Transverse colon (tissue), 4 donors: ENCODE results near the gene HSPA1L. TPM values are rescaled to one million over a fixed set of nuclear protein-coding genes. Genes with fewer than 3 reads are reported as not detected.
"Not testable (repeated sequence)": the region's sequence is repeated elsewhere in the genome, so short reads cannot be mapped to it uniquely, and the experiment has no call there.

ENCODE experiments used
- DNase-seq: peaks from one replicate; pipeline ENCODE4 v3.0.0-alpha.2; 2019
- H3K27ac ChIP-seq, 4 donors: fragments of 200-600 bp; sonication (generic); 2 replicates each; pipeline ENCODE4 v1.5.1; 2016 to 2018; ENCODE audit warnings: inconsistent platforms in 4 of 4
- H3K27me3 ChIP-seq: fragments of 200-600 bp; sonication (generic); 2 replicates; pipeline ENCODE4 v1.5.1; 2017; ENCODE audit warnings: inconsistent platforms
- H3K36me3 ChIP-seq, 4 donors: fragments of 200-600 bp; sonication (generic); 2 replicates each; pipeline ENCODE4 v1.5.1; 2017 to 2019; ENCODE audit warnings: inconsistent platforms in 4 of 4
- H3K4me1 ChIP-seq, 4 donors: fragments of 200-600 bp; sonication (generic); 2 replicates each; pipeline ENCODE4 v1.5.1; 2017 to 2020; ENCODE audit warnings: inconsistent platforms in 4 of 4
- H3K4me3 ChIP-seq, 4 donors: fragments of 200-600 bp; sonication (generic); 1 replicate in 1 of 4; 2 replicates in 3 of 4; pipeline versions ENCODE4 v1.5.1 to v1.6.1; 2017 to 2019; ENCODE audit warnings: inconsistent platforms in 4 of 4
- H3K9me3 ChIP-seq, 2 donors: fragments of 200-600 bp; sonication (generic); 2 replicates each; pipeline ENCODE4 v1.5.1; 2017 to 2019; ENCODE audit warnings: inconsistent platforms in 2 of 2
- EP300 ChIP-seq: sonication (generic); formaldehyde crosslinking; IDR thresholded peaks from one replicate; pipeline ENCODE4 v1.6.1; 2017; ENCODE audit warnings: antibody characterized with exemption, low read depth
- POLR2A ChIP-seq: fragments of 450-650 bp; IDR thresholded peaks from one replicate; pipeline ENCODE4 v1.6.1; 2016; ENCODE audit warnings: antibody characterized with exemption, mild to moderate bottlenecking, moderate library complexity
- POLR2AphosphoS5 ChIP-seq, 3 donors: sonication (generic); formaldehyde crosslinking; IDR thresholded peaks; one replicate each; pipeline ENCODE4 v1.6.1; 2016; ENCODE audit warnings: antibody characterized with exemption in 3 of 3
- WGBS, 2 donors: methylation state at CpG; one replicate each; pipeline ENCODE4 v1.1.5; 2018; ENCODE audit warnings: low coverage in 1 of 2; 5-methylcytosine and 5-hydroxymethylcytosine counted together
- in situ Hi-C, 4 donors: fragments of 200-750 bp; cut with MboI; loops; one replicate each; pipeline versions ENCODE4 v1.15.0 to v1.15.1; 2017; ENCODE audit warnings: low sequenced_read_pairs in 3 of 4, low pct_ligation_motif_present in 1 of 4, low pct_unique_long_range_greater_than_20kb in 1 of 4
- intact Hi-C: fragments of 100-400 bp; cut with DNase I; formaldehyde crosslinking; loops from one replicate; pipeline ENCODE4 v1.15.1; 2023; ENCODE audit warnings: low total_unique reads
- total RNA-seq, 4 donors: library from RNA; depleted of rRNA; stranded (reverse); fragments of >200 nt; gene quantifications; one replicate each; pipeline ENCODE4 v1.1.0, GENCODE V29; 2016
- TF ChIP-seq, protein P1 (sequence below), 5 experiments: fragments of 200-600 bp in 3 of 5; fragments of 450-650 bp in 2 of 5; sonication (generic) in 3 of 5; IDR thresholded peaks; 1 replicate in 2 of 5; 2 replicates in 3 of 5; pipeline ENCODE4 v1.5.1; 2016 to 2017; ENCODE audit warnings: antibody characterized with exemption in 5 of 5, inconsistent platforms in 3 of 5, mild to moderate bottlenecking in 2 of 5, moderate library complexity in 1 of 5

The HSPA1L gene
- total RNA-seq, 4 donors from 2014 or later: 0.64 to 0.68 TPM; not detected in 2

DNA sequence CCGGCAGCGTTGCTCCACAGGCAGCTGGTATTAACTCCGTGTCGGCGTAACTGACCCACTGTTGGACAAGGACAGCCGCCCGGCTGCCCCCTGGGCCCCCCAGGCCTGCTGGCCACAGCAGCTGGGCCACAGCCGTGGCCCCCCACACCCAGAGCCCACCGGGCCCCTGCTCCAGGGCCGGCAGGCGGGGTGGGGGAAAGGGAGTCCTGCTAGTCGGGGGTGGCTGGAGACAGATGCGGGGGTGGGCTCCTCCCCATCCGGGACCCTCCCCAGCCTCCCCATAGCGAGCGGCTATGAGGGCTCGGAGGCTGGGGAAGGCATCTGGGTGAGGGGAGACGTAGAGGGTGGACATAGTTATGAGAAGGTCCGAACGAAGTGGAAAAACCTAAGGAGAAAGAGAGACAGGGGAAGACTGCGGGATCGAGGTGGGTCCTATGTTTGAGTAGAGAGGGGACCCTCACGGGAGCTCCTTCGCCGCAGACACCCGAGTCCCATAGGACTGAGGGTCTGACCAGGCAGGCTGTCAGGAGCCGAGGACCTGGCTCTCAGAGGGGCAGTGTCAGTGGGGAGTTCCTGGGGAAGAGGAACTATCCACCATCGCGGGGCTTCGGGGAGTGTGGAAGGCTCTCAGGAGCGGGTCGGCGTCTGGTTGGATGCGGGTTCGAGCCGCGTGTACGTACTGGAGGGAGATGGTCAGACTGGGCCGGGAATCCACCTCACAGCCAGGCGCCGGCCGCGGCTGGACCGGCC, 20.0 kb downstream of the HSPA1L start:
- intact Hi-C loops: no loop called here
- in situ Hi-C loops: no loop called here

DNA sequence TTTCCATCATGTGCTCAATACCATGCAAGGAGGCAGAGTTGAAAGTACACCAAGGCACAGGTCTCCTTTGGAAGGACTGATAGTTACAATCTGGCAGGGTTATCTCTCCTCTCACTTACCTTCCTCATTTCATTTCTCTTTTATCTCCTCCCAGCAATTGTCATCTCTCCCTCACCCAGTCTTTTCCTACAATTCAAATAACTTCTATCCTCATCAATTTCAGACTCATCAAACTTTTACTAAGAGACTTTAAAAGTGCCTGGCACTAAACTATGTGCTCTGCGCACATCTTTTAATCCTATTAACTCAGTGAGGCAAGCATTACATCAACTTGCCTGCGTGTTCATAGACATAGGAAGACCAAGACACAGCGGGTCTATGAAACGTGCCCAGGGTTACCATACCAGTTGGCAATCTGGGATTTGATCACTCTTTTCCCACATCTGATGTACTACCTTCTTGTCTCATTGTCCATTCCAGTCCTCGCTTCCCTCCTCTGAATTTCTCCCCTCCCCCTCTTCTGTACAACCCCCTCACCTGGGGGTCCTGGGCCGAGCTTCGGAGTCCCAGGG, 20.7 kb downstream of the HSPA1L start:
- in situ Hi-C loops: no loop called here
- intact Hi-C loops: no loop called here
- TF ChIP-seq POLR2AphosphoS5 (IDR thresholded peaks at IDR 0.05) (no peak), POLR2A (no peak), EP300 (no peak)
- TF ChIP-seq, protein P1, sequence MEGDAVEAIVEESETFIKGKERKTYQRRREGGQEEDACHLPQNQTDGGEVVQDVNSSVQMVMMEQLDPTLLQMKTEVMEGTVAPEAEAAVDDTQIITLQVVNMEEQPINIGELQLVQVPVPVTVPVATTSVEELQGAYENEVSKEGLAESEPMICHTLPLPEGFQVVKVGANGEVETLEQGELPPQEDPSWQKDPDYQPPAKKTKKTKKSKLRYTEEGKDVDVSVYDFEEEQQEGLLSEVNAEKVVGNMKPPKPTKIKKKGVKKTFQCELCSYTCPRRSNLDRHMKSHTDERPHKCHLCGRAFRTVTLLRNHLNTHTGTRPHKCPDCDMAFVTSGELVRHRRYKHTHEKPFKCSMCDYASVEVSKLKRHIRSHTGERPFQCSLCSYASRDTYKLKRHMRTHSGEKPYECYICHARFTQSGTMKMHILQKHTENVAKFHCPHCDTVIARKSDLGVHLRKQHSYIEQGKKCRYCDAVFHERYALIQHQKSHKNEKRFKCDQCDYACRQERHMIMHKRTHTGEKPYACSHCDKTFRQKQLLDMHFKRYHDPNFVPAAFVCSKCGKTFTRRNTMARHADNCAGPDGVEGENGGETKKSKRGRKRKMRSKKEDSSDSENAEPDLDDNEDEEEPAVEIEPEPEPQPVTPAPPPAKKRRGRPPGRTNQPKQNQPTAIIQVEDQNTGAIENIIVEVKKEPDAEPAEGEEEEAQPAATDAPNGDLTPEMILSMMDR (IDR thresholded peaks at IDR 0.05): no peak
- H3K27ac ChIP-seq: peak overlapping the region; percentile 93 to 97 (median 95)
- H3K4me1 ChIP-seq: peaks cover 12 to 19% (median 15%) of the 10 kb centered on the region in 4 donors
- H3K36me3 ChIP-seq: peaks cover 0 to 7% (median 3%) of the 10 kb centered on the region in 4 donors
- no peak for DNase-seq
- no peaks in the 10 kb centered on the region for H3K27me3 ChIP-seq
- H3K4me3 ChIP-seq: peak overlapping the region; percentile 70 to 99 (median 89)
- no peaks in the 10 kb centered on the region for H3K9me3 ChIP-seq
- WGBS, 2 donors: 9 to 20% methylated on average over 1 to 7 of the region's 7 CpGs

More for the DNA sequence above, 20.0 kb downstream of the HSPA1L start:
- H3K36me3 ChIP-seq: peaks cover 0 to 7% (median 3%) of the 10 kb centered on the region in 4 donors
- H3K4me1 ChIP-seq: peaks cover 12 to 19% (median 15%) of the 10 kb centered on the region in 4 donors
- H3K27me3 ChIP-seq: no peaks in the 10 kb centered on the region
- H3K9me3 ChIP-seq: no peaks in the 10 kb centered on the region
- 0 to 1% methylated on average over 3 to 44 of the region's 44 CpGs for WGBS, 2 donors
- TF ChIP-seq, protein P1 (IDR thresholded peaks at IDR 0.05): no peak
- TF ChIP-seq POLR2AphosphoS5 (IDR thresholded peaks at IDR 0.05) (no peak), EP300 (no peak), POLR2A (no peak)
- peak overlapping the region; percentile 93 to 97 (median 95) for H3K27ac ChIP-seq
- H3K4me3 ChIP-seq: peak overlapping the region; percentile 70 to 99 (median 89)
- no peak for DNase-seq

DNA sequence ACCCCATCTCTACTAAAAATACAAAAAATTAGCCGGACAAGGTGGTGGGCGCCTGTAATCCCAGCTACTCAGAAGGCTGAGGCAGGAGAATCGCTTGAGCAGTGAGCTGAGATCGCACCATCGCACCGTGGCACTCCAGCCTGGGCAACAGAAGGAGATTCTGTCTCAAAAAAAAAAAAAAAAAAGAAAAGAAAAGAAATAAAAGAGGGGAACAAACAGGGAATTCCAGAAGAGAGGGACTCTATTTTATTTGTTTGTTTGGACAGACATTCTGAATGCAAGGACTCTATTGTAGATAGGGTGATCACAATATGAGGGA, 21.2 kb downstream of the HSPA1L start:
- H3K27me3 ChIP-seq, intact Hi-C loops, H3K4me3 ChIP-seq, DNase-seq, in situ Hi-C loops, H3K36me3 ChIP-seq, H3K9me3 ChIP-seq: not testable (repeated sequence)
- H3K4me1 ChIP-seq: peaks cover 12 to 19% (median 15%) of the 10 kb centered on the region in 4 donors
- 84% methylated on average over 6 of the region's 6 CpGs; no CpG with 5 or more reads in 1 of the 2 donors for whole genome bisulfite sequencing, 2 donors
- H3K27ac ChIP-seq: peak overlapping the region; percentile 93 to 97 (median 95)

DNA sequence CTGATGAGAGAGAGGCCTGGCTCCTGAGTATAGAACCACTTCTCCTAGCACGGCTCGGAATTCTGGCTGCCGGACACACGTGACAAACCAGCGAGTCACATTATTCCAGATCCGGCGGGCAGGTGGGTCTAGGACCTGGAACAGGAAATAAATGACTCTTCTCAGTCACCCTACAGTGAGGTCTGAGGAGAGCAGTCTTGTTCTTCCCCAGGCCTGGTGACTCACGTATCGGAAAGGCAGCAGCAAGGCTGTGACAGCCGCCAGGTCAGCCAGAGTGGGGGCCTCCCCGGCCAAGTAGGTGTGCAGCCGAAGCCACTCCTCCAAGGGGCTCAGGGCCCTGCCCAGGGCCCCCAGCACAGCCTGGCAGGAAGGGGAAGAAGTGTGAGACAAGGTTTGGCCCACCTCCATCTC, 22.3 kb downstream of the HSPA1L start:
- Histone ChIP-seq H3K27ac (no peak overlapping the region), H3K4me1 (peaks cover 12 to 19% (median 15%) of the 10 kb centered on the region in 4 donors), H3K36me3 (peaks cover 0 to 7% (median 3%) of the 10 kb centered on the region in 4 donors), H3K9me3 (no peaks in the 10 kb centered on the region), H3K27me3 (no peaks in the 10 kb centered on the region), H3K4me3 (no peak overlapping the region)
- 92% methylated on average over 11 of the region's 12 CpGs; no CpG with 5 or more reads in 1 of the 2 donors for WGBS, 2 donors
- no peak for DNase-seq
- in situ Hi-C loops (no loop called here), intact Hi-C loops (no loop called here)
- TF ChIP-seq, protein P1 (IDR thresholded peaks at IDR 0.05): no peak
- no peak for TF ChIP-seq POLR2AphosphoS5 (IDR thresholded peaks at IDR 0.05)
